NCI-H2227 (cell line): ENCODE measurements around the gene LMBR1.
A peak's percentile ranks its signal among the peaks of the same experiment; 100 is the strongest.
"Not testable (repeated sequence)": the region's sequence is repeated elsewhere in the genome, so short reads cannot be mapped to it uniquely, and the experiment has no call there.

Experiments used
- DNase-seq: peaks from one replicate; lab custom pipeline; 2025; ENCODE audit not compliant: unreplicated experiment; lab: John Stamatoyannopoulos, UW

Gene LMBR1

GRCh38 chr7:156848979-156849378 lies 44.0 kb downstream of the LMBR1 start:
- no peak for DNase-seq

GRCh38 chr7:156845379-156846101 lies 47.4 kb downstream of the LMBR1 start:
- DNase-seq, result no peak

GRCh38 chr7:156843582-156843981 lies 49.4 kb downstream of the LMBR1 start:
- DNase-seq, result not testable (repeated sequence)

GRCh38 chr7:156843157-156843556 lies 49.8 kb downstream of the LMBR1 start:
- DNase-seq, result no peak

- DNase-seq, result no peak
Measured at GRCh38 chr7:156842740-156843140, 50.2 kb downstream of the LMBR1 start.

- DNase-seq, result no peak
Measured at GRCh38 chr7:156842317-156842716, 50.7 kb downstream of the LMBR1 start.

- no peak for DNase-seq
Measured at GRCh38 chr7:156841497-156841896, 51.5 kb downstream of the LMBR1 start.

GRCh38 chr7:156840134-156840533 lies 52.8 kb downstream of the LMBR1 start:
- DNase-seq, result no peak

- no peak for DNase-seq
Measured at GRCh38 chr7:156836443-156836842, 56.5 kb downstream of the LMBR1 start.

- DNase-seq, result no peak
Measured at GRCh38 chr7:156834462-156834861, 58.5 kb downstream of the LMBR1 start.

GRCh38 chr7:156833312-156833711 lies 59.7 kb downstream of the LMBR1 start:
- no peak for DNase-seq

- DNase-seq, result no peak
Measured at GRCh38 chr7:156832195-156832877, 60.6 kb downstream of the LMBR1 start.

- DNase-seq, result no peak
Measured at GRCh38 chr7:156829669-156830336, 63.2 kb downstream of the LMBR1 start.

GRCh38 chr7:156827587-156828203 lies 65.3 kb downstream of the LMBR1 start:
- no peak for DNase-seq

GRCh38 chr7:156823435-156823834 lies 69.5 kb downstream of the LMBR1 start:
- no peak for DNase-seq

- no peak for DNase-seq
Measured at GRCh38 chr7:156820445-156821063, 72.4 kb downstream of the LMBR1 start.

- no peak for DNase-seq
Measured at GRCh38 chr7:156819733-156820295, 73.2 kb downstream of the LMBR1 start.

GRCh38 chr7:156818133-156818532 lies 74.8 kb downstream of the LMBR1 start:
- DNase-seq, result no peak

GRCh38 chr7:156816943-156817572 lies 75.9 kb downstream of the LMBR1 start:
- peak; percentile 5 for DNase-seq

- no peak for DNase-seq
Measured at GRCh38 chr7:156811706-156812105, 81.3 kb downstream of the LMBR1 start.
